ENCODE measurements around the gene GPR15.
"Not testable (repeated sequence)": the region's sequence is repeated elsewhere in the genome, so short reads cannot be mapped to it uniquely, and the experiment has no call there.

The GPR15 gene

GRCh38 chr3:98559769-98560168 lies 28.0 kb downstream of the GPR15 start:
- not testable (repeated sequence) for DNase-seq

GRCh38 chr3:98560911-98561310 lies 29.1 kb downstream of the GPR15 start:
- no peak for DNase-seq

GRCh38 chr3:98561727-98562521 lies 30.1 kb downstream of the GPR15 start:
- no peak for DNase-seq

- no peak for DNase-seq
Observed at GRCh38 chr3:98563661-98564281, 32.0 kb downstream of the GPR15 start.

- DNase-seq, result no peak
Observed at GRCh38 chr3:98564282-98565005, 32.7 kb downstream of the GPR15 start.

GRCh38 chr3:98565237-98565643 lies 33.5 kb downstream of the GPR15 start:
- no peak for DNase-seq

GRCh38 chr3:98565843-98566242 lies 34.1 kb downstream of the GPR15 start:
- DNase-seq, result no peak

- no peak for DNase-seq
Observed at GRCh38 chr3:98567666-98568270, 36.0 kb downstream of the GPR15 start.

- DNase-seq, result no peak
Observed at GRCh38 chr3:98568402-98568801, 36.6 kb downstream of the GPR15 start.

GRCh38 chr3:98573181-98573728 lies 41.5 kb downstream of the GPR15 start:
- DNase-seq, result no peak

GRCh38 chr3:98574132-98574531 lies 42.4 kb downstream of the GPR15 start:
- DNase-seq, result no peak

GRCh38 chr3:98577178-98577895 lies 45.6 kb downstream of the GPR15 start:
- no peak for DNase-seq

GRCh38 chr3:98580401-98581386 lies 48.9 kb downstream of the GPR15 start:
- no peak for DNase-seq

- no peak for DNase-seq
Observed at GRCh38 chr3:98581474-98581873, 49.7 kb downstream of the GPR15 start.

GRCh38 chr3:98582042-98582441 lies 50.3 kb downstream of the GPR15 start:
- no peak for DNase-seq

- no peak for DNase-seq
Observed at GRCh38 chr3:98583766-98584165, 52.0 kb downstream of the GPR15 start.
